GM12872 (cell line): ENCODE results near the gene MUC12.
A peak's percentile ranks its signal among the peaks of the same experiment; 100 is the strongest.

Experiments used
- TF ChIP-seq, protein P1 (sequence below): IDR thresholded peaks from 3 replicates; pipeline ENCODE4 v1.5.1; 2011; ENCODE audit warnings: low read depth, mild to moderate bottlenecking, low read length, moderate library complexity; ENCODE audit not compliant: insufficient read depth

Gene MUC12

DNA sequence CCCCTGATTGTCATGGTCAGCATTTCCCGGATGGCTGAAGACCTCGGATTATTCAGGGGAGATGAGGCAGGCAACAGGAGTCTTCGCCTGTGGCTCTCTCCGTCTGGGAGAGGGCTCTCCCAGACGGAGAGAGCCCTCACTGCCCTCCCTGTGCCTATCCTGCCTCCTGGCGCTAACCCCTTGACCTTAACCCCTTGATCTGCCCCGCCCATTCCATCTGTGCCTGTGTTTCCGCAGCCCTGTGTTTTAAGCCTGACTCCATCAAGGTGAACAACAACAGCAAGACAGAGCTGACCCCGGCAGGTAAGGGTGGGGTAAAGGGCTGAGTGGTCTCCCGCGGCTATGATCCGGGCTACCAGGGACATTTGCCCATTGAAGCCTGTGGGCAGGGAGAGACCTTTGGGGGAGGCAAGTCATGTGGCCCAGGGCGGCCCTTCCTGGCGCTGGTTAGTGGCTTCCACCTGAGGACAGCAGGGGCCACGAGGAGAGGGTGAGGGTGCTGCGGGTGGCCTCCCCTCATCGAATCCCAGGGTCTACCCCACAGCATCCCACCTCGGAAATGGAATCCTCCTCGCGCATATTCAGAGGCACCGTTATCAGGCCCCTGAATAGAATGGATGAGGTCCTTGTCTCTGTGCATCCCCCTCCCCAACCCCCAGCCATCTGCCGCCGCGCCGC, 4.2 kb upstream of the MUC12 start:
- TF ChIP-seq, protein P1, sequence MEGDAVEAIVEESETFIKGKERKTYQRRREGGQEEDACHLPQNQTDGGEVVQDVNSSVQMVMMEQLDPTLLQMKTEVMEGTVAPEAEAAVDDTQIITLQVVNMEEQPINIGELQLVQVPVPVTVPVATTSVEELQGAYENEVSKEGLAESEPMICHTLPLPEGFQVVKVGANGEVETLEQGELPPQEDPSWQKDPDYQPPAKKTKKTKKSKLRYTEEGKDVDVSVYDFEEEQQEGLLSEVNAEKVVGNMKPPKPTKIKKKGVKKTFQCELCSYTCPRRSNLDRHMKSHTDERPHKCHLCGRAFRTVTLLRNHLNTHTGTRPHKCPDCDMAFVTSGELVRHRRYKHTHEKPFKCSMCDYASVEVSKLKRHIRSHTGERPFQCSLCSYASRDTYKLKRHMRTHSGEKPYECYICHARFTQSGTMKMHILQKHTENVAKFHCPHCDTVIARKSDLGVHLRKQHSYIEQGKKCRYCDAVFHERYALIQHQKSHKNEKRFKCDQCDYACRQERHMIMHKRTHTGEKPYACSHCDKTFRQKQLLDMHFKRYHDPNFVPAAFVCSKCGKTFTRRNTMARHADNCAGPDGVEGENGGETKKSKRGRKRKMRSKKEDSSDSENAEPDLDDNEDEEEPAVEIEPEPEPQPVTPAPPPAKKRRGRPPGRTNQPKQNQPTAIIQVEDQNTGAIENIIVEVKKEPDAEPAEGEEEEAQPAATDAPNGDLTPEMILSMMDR = no peak

DNA sequence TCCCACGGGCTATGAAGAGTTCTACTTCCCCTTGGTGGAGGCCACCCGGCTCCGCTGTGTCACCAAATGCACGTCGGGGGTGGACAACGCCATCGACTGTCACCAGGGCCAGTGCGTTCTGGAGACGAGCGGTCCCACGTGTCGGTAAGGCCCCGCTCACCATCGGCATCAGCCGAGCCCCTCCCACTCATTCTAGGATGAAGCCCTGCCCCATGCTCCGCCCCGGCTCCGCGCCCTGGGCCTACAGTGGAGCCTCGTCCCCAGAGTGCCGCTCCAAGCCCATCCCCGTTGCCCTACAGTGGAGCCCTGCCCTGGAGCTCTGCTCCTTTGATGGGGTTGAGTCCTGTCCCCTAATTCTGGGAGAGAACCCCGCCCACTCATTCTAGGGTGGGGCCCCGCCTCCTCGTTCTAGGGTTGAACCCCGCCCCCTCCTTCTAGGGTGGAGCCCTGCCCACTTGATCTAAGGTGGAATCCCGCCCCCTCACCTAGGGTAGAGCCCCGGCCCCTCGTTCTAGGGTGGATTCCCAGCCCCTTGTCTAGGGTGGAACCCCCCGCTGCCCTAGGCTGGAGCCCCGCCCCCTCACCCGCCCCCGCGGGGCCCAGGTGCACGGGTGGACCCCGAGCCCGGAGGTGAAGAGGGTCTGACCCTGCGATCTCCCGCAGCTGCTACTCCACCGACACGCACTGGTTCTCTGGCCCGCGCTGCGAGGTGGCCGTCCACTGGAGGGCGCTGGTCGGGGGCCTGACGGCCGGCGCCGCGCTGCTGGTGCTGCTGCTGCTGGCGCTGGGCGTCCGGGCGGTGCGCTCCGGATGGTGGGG, 3.4 kb upstream of the MUC12 start:
- TF ChIP-seq, protein P1 = peak; percentile 89

DNA sequence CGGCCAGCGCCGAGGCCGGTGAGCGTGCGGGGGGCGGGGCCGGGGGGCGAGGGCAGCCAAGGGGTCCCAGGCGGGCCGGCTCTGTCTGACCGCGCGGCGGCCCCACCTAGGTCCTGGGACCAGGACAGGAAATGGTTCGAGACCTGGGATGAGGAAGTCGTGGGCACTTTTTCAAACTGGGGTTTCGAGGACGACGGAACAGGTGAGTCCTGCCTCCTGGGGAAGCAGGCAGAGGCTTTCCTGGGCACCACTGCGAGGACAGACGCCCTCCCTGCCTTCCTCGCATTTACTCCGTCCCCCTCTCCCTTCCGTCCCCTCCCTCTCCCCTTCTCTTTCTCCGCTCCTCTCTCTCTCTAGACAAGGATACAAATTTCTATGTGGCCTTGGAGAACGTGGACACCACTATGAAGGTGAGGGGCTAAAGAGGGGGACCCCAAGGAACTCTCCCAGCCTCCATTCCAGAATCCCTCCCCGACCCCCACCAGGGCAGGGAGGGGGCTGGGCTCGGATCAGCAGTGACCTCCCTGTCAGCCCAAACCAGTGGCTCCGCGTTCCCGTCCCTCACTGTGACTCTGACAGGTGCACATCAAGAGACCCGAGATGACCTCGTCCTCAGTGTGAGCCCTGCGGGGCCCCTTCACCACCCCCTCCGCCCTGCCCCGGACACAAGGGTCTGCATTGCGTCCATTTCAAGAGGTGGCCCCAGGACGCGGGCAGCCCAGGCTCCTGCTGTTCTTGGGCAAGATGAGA, 2.6 kb upstream of the MUC12 start:
- TF ChIP-seq, protein P1 = no peak

DNA sequence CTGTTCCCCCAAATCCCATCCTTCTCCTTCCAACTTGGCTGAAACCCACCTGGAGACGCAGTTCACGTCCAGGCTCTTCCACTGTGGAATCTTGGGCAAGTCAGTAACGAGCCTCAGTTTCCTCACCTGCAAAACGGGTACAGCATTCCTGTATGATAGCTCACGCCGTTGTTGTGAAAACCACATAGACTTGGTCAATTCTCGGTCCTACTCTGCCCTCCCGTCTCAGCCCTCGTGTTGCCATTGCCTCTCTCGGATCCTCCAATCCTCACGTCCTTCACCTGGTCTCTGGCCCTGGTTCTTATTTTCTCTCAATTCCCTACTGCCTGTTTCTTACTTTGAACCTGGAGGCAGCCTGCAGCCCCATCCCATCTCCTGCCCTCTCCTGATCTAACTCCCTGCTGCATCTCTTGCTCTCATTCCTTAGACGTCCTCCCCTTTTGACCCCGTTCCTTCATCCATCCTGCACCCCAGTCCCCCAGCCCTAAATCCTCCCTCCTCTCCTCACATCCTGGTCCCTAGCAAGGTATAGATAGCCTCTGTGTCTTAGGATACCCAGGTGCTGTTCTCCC, 2.0 kb upstream of the MUC12 start:
- TF ChIP-seq, protein P1 = 0 out of 3 replicates have a peak, but pooled peaks have one; percentile 2

DNA sequence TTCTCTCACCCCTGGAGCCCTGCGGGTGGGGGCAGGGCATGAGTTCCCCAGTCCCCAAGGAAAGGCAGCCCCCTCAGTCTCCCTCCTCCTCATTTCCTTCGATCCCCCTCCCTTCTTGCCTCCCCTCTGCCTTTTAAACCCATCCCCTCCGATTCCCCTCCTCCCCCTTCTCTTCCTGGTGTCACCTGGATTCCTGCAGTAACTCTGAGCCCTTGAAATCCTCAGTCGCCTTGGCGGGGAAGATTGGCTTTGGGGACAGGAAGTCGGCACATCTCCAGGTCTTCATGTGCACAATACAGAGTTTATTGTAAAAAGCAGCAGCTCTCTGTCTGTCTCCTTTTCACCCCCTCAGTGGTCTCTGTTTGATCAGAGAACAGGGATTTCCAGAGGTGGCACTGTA, 1.3 kb upstream of the MUC12 start:
- TF ChIP-seq, protein P1 = no peak

DNA sequence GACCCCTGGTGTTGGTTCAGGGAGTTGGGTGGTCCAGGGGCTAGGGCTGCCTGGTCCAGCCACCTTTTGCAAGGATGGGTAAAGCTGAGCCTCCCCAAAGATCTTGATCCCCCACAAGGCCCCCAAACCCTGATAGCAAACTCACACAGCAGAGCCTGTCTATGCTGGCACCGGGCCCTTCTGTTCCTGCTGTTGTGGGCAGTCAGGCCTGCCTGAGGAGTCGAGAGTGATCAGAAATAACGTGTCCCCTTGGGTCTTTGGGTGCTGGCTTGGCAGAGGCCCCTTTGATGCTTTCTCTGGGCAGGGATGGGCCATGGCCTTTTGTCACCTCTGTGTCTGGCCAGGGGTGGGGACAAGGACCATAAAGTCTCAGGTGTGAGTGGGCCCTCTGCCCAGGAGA, 715 bp upstream of the MUC12 start:
- TF ChIP-seq, protein P1 = no peak
